ENCODE measurements around the gene SLC17A4. TPM values are rescaled to one million over a fixed set of nuclear protein-coding genes. Genes with fewer than 3 reads are reported as not detected.

SLC17A4 gene
- total RNA-seq, 4 donors from 2014 or later: 6.0 to 137 (median 62.1) TPM

DNA sequence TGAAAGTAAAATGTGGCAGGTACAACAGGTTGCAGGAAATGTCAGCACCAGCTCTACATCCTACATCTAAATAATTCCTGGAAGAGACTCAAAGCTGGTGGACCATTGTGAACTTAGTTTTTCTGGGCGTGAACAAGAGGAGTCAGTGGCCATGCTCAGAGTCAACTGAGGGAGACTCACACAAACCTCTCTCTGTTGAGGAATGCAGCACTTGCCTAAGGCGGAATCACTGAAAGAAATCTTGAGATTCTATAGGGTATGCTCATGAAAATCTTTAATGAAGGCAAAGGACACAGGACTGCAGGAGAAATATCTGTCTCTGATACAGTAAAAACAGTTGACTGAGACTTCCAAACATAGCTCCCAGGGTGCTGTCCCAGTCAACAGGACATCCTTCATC lies 22.5 kb downstream of the SLC17A4 start:
- DNase-seq: no peak
- WGBS, 2 donors (ENCODE audit: low coverage in 1 of 2): 58% methylated on average over 2 of the region's 2 CpGs; no CpG with 5 or more reads in 1 of the 2 donors
- Histone ChIP-seq H3K4me1 (no peaks in the 10 kb centered on the region), H3K4me3 (no peak overlapping the region), H3K36me3 (no peaks in the 10 kb centered on the region), H3K27ac (no peak overlapping the region), H3K27me3 (no peaks in the 10 kb centered on the region), H3K9me3 (no peaks in the 10 kb centered on the region)
- in situ Hi-C loops (cut with MboI; ENCODE audit: low pct_ligation_motif_present in 1 of 4, low pct_unique_long_range_greater_than_20kb in 1 of 4, low sequenced_read_pairs in 3 of 4) (no loop called here), intact Hi-C loops (cut with DNase I; ENCODE audit: low total_unique reads) (no loop called here)
- no peak for TF ChIP-seq POLR2AphosphoS5 (IDR thresholded peaks at IDR 0.05)
- TF ChIP-seq, protein P1, sequence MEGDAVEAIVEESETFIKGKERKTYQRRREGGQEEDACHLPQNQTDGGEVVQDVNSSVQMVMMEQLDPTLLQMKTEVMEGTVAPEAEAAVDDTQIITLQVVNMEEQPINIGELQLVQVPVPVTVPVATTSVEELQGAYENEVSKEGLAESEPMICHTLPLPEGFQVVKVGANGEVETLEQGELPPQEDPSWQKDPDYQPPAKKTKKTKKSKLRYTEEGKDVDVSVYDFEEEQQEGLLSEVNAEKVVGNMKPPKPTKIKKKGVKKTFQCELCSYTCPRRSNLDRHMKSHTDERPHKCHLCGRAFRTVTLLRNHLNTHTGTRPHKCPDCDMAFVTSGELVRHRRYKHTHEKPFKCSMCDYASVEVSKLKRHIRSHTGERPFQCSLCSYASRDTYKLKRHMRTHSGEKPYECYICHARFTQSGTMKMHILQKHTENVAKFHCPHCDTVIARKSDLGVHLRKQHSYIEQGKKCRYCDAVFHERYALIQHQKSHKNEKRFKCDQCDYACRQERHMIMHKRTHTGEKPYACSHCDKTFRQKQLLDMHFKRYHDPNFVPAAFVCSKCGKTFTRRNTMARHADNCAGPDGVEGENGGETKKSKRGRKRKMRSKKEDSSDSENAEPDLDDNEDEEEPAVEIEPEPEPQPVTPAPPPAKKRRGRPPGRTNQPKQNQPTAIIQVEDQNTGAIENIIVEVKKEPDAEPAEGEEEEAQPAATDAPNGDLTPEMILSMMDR (IDR thresholded peaks at IDR 0.05): no peak
- TF ChIP-seq POLR2A (IDR thresholded peaks at IDR 0.05): no peak

- TF ChIP-seq, protein P1 (IDR thresholded peaks at IDR 0.05): no peak
- TF ChIP-seq POLR2A (IDR thresholded peaks at IDR 0.05) (no peak), EP300 (IDR thresholded peaks at IDR 0.05; ENCODE audit: low read depth) (no peak), POLR2AphosphoS5 (IDR thresholded peaks at IDR 0.05) (no peak)
- intact Hi-C loops (cut with DNase I; ENCODE audit: low total_unique reads): no loop called here
These were observed 23.5 kb downstream of the SLC17A4 start for GRCh38 chr6:25777856-25778649.

GRCh38 chr6:25781134-25781533 lies 26.6 kb downstream of the SLC17A4 start:
- no peak overlapping the region for H3K27ac ChIP-seq
- intact Hi-C loops (cut with DNase I; ENCODE audit: low total_unique reads) (no loop called here), in situ Hi-C loops (cut with MboI; ENCODE audit: low pct_ligation_motif_present in 1 of 4, low pct_unique_long_range_greater_than_20kb in 1 of 4, low sequenced_read_pairs in 3 of 4) (no loop called here)
- no peak for DNase-seq
- TF ChIP-seq POLR2A (IDR thresholded peaks at IDR 0.05): no peak
- no peak for TF ChIP-seq POLR2AphosphoS5 (IDR thresholded peaks at IDR 0.05)
- no peak overlapping the region for H3K4me3 ChIP-seq
- 97 to 100% methylated on average over 1 of the region's 1 CpG for WGBS, 2 donors (ENCODE audit: low coverage in 1 of 2)
- H3K36me3 ChIP-seq: no peaks in the 10 kb centered on the region
- H3K9me3 ChIP-seq: no peaks in the 10 kb centered on the region
- no peaks in the 10 kb centered on the region for H3K4me1 ChIP-seq
- H3K27me3 ChIP-seq: no peaks in the 10 kb centered on the region

More at GRCh38 chr6:25777856-25778649, 23.5 kb downstream of the SLC17A4 start:
- WGBS, 2 donors (ENCODE audit: low coverage in 1 of 2): 54 to 67% methylated on average over 2 to 4 of the region's 4 CpGs
- no peak for DNase-seq
- in situ Hi-C loops (cut with MboI; ENCODE audit: low pct_ligation_motif_present in 1 of 4, low pct_unique_long_range_greater_than_20kb in 1 of 4, low sequenced_read_pairs in 3 of 4): no loop called here
- H3K4me1 ChIP-seq: no peaks in the 10 kb centered on the region
- H3K4me3 ChIP-seq: no peak overlapping the region
- H3K9me3 ChIP-seq: no peaks in the 10 kb centered on the region
- H3K27ac ChIP-seq: no peak overlapping the region
- no peaks in the 10 kb centered on the region for H3K36me3 ChIP-seq
- H3K27me3 ChIP-seq: no peaks in the 10 kb centered on the region

- Histone ChIP-seq H3K27ac (no peak overlapping the region), H3K36me3 (no peaks in the 10 kb centered on the region), H3K27me3 (no peaks in the 10 kb centered on the region), H3K9me3 (no peaks in the 10 kb centered on the region), H3K4me1 (no peaks in the 10 kb centered on the region), H3K4me3 (no peak overlapping the region)
- in situ Hi-C loops (cut with MboI; ENCODE audit: low pct_ligation_motif_present in 1 of 4, low pct_unique_long_range_greater_than_20kb in 1 of 4, low sequenced_read_pairs in 3 of 4) (no loop called here), intact Hi-C loops (cut with DNase I; ENCODE audit: low total_unique reads) (no loop called here)
- 73 to 100% methylated on average over 1 to 2 of the region's 2 CpGs for WGBS, 2 donors (ENCODE audit: low coverage in 1 of 2)
- DNase-seq: no peak
- no peak for TF ChIP-seq EP300 (IDR thresholded peaks at IDR 0.05; ENCODE audit: low read depth)
These were observed 32.9 kb downstream of the SLC17A4 start for GRCh38 chr6:25787428-25787827.

DNA sequence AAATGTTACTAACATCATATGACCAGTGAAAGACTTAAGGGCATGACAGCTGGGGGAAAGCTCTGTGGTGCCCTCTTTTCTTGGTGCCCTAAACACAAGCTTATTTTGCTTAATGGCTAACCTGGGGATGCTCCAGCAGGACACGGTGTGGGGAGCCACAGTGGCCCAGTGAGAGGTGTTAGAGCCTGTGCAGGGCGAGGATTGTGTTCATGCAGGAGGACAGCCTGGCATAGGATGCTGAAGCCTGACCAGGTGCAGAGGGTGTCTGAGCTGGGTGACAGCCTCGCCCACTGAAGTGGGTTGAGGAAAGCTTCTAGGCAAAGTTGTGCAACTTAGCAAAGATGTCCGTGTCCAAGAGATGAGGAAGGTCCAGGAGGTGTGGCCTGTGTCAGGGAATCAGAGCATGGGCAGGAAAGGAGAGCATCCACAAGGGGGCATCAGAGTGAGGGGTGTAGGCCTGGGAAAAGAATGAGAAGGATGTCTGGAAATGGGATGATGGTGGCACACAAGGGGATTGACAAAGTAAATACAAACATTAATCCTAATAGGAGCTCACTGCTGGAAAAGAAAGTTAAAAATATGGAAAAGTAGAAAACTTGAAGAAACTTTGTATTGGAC lies 33.9 kb downstream of the SLC17A4 start:
- H3K4me1 ChIP-seq: no peaks in the 10 kb centered on the region
- intact Hi-C loops (cut with DNase I; ENCODE audit: low total_unique reads): no loop called here
- no peak overlapping the region for H3K27ac ChIP-seq
- no peaks in the 10 kb centered on the region for H3K36me3 ChIP-seq
- TF ChIP-seq EP300 (IDR thresholded peaks at IDR 0.05; ENCODE audit: low read depth): no peak
- TF ChIP-seq, protein P1 (IDR thresholded peaks at IDR 0.05): peak; percentile 31 to 57 (median 42)
- no peaks in the 10 kb centered on the region for H3K9me3 ChIP-seq
- in situ Hi-C loops (cut with MboI; ENCODE audit: low pct_ligation_motif_present in 1 of 4, low pct_unique_long_range_greater_than_20kb in 1 of 4, low sequenced_read_pairs in 3 of 4): no loop called here
- DNase-seq: peak; percentile 60
- WGBS, 2 donors (ENCODE audit: low coverage in 1 of 2): 0 to 60% methylated on average over 1 to 4 of the region's 4 CpGs
- H3K27me3 ChIP-seq: no peaks in the 10 kb centered on the region
- H3K4me3 ChIP-seq: no peak overlapping the region
